BLaER1 (cell line): ENCODE measurements around the gene YEATS2.
"Not testable (repeated sequence)": the region's sequence is repeated elsewhere in the genome, so short reads cannot be mapped to it uniquely, and the experiment has no call there.

Source experiments
- H3K27ac ChIP-seq: shearing (Covaris generic); formaldehyde crosslinking; 2 replicates; pipeline ENCODE4 v1.8.1; 2022
- H3K27me3 ChIP-seq: shearing (Covaris generic); formaldehyde crosslinking; 2 replicates; pipeline ENCODE4 v1.8.1; 2022
- H3K36me3 ChIP-seq: shearing (Covaris generic); formaldehyde crosslinking; 2 replicates; pipeline ENCODE4 v1.8.1; 2022
- H3K4me1 ChIP-seq: shearing (Covaris generic); formaldehyde crosslinking; 2 replicates; pipeline ENCODE4 v1.8.1; 2022
- H3K4me2 ChIP-seq: shearing (Covaris generic); formaldehyde crosslinking; 2 replicates; pipeline ENCODE4 v1.8.1; 2022
- H3K4me3 ChIP-seq: shearing (Covaris generic); formaldehyde crosslinking; 2 replicates; pipeline ENCODE4 v1.8.1; 2022
- H3K9ac ChIP-seq: shearing (Covaris generic); formaldehyde crosslinking; 2 replicates; pipeline ENCODE4 v1.8.1; 2022
- H3K9me3 ChIP-seq: shearing (Covaris generic); formaldehyde crosslinking; 2 replicates; pipeline ENCODE4 v1.8.1; 2022
- H4K20me1 ChIP-seq: shearing (Covaris generic); formaldehyde crosslinking; 2 replicates; pipeline ENCODE4 v1.8.1; 2022
- Cebpa-rat ChIP-seq: shearing (Covaris generic); IDR thresholded peaks from 2 replicates; pipeline ENCODE4 v1.8.1; 2022

Gene YEATS2

GRCh38 chr3:183697610-183698317, at the start of gene YEATS2:
Gene YEATS2, plus strand, starts transcription at chr3:183697797. Its CDS starts 17,366 bp downstream, at chr3:183715163.
- H3K36me3 ChIP-seq = peaks cover 17% of the 10 kb centered on the region
- H3K27me3 ChIP-seq = no peaks in the 10 kb centered on the region
- H3K4me3 ChIP-seq = peak within 1 kb of the TSS; percentile 99
- H3K9me3 ChIP-seq = no peaks in the 10 kb centered on the region
- peaks cover 42% of the 10 kb centered on the region for H3K4me1 ChIP-seq
- H4K20me1 ChIP-seq = peaks cover 44% of the 10 kb centered on the region
- TF ChIP-seq Cebpa-rat = no peak
- H3K27ac ChIP-seq = peak within 1 kb of the TSS; percentile 98
- H3K9ac ChIP-seq = peak within 1 kb of the TSS; percentile 99
- H3K4me2 ChIP-seq = peak within 1 kb of the TSS; percentile 72

GRCh38 chr3:183650554-183650953, 47.0 kb upstream of the YEATS2 start:
- Histone ChIP-seq H3K4me1 (no peaks in the 10 kb centered on the region), H3K27ac (no peak overlapping the region), H3K36me3 (peaks cover 95% of the 10 kb centered on the region), H3K9me3 (peaks cover 94% of the 10 kb centered on the region), H3K4me2 (no peak overlapping the region), H4K20me1 (peaks cover 21% of the 10 kb centered on the region), H3K27me3 (no peaks in the 10 kb centered on the region), H3K4me3 (no peak overlapping the region), H3K9ac (no peak overlapping the region)
- no peak for TF ChIP-seq Cebpa-rat

- no peak for TF ChIP-seq Cebpa-rat
- Histone ChIP-seq H3K27me3 (no peaks in the 10 kb centered on the region), H3K4me3 (peak overlapping the region; percentile 46), H3K36me3 (peaks cover 94% of the 10 kb centered on the region), H4K20me1 (peaks cover 47% of the 10 kb centered on the region), H3K4me1 (no peaks in the 10 kb centered on the region), H3K4me2 (no peak overlapping the region), H3K27ac (no peak overlapping the region), H3K9me3 (peaks cover 96% of the 10 kb centered on the region), H3K9ac (no peak overlapping the region)
Measured at GRCh38 chr3:183653209-183654064, 44.2 kb upstream of the YEATS2 start.

- H3K9ac ChIP-seq = no peak overlapping the region
- no peaks in the 10 kb centered on the region for H3K4me1 ChIP-seq
- H3K9me3 ChIP-seq = peaks cover 96% of the 10 kb centered on the region
- H3K4me3 ChIP-seq = no peak overlapping the region
- H3K4me2 ChIP-seq = no peak overlapping the region
- no peak overlapping the region for H3K27ac ChIP-seq
- H4K20me1 ChIP-seq = peaks cover 53% of the 10 kb centered on the region
- peaks cover 94% of the 10 kb centered on the region for H3K36me3 ChIP-seq
- H3K27me3 ChIP-seq = no peaks in the 10 kb centered on the region
- TF ChIP-seq Cebpa-rat = no peak
Measured at GRCh38 chr3:183654727-183655126, 42.9 kb upstream of the YEATS2 start.

GRCh38 chr3:183662099-183662498, 35.5 kb upstream of the YEATS2 start:
- no peak for TF ChIP-seq Cebpa-rat
- no peak overlapping the region for H3K4me2 ChIP-seq

GRCh38 chr3:183664913-183665381, 32.6 kb upstream of the YEATS2 start:
- H3K36me3 ChIP-seq = peaks cover 84% of the 10 kb centered on the region
- no peak for TF ChIP-seq Cebpa-rat
- no peak overlapping the region for H3K4me2 ChIP-seq
- H3K27me3 ChIP-seq = no peaks in the 10 kb centered on the region
- peaks cover 20% of the 10 kb centered on the region; the same call in 1 of the 2 replicates for H3K9me3 ChIP-seq
- no peaks in the 10 kb centered on the region for H3K4me1 ChIP-seq
- H3K9ac ChIP-seq = no peak overlapping the region
- H4K20me1 ChIP-seq = peaks cover 72% of the 10 kb centered on the region
- H3K27ac ChIP-seq = no peak overlapping the region
- H3K4me3 ChIP-seq = no peak overlapping the region

More at GRCh38 chr3:183662099-183662498, 35.5 kb upstream of the YEATS2 start:
- peaks cover 40% of the 10 kb centered on the region for H3K9me3 ChIP-seq
- no peak overlapping the region for H3K9ac ChIP-seq
- H3K27ac ChIP-seq = no peak overlapping the region
- peaks cover 84% of the 10 kb centered on the region for H3K36me3 ChIP-seq
- H3K27me3 ChIP-seq = no peaks in the 10 kb centered on the region
- no peak overlapping the region for H3K4me3 ChIP-seq
- H4K20me1 ChIP-seq = peaks cover 78% of the 10 kb centered on the region
- no peaks in the 10 kb centered on the region for H3K4me1 ChIP-seq

- no peak overlapping the region for H3K27ac ChIP-seq
- no peaks in the 10 kb centered on the region for H3K27me3 ChIP-seq
- peaks cover 36% of the 10 kb centered on the region for H4K20me1 ChIP-seq
- H3K36me3 ChIP-seq = peaks cover 44% of the 10 kb centered on the region
- H3K4me3 ChIP-seq = no peak overlapping the region
- H3K4me2 ChIP-seq = no peak overlapping the region
- no peaks in the 10 kb centered on the region for H3K9me3 ChIP-seq
- no peak overlapping the region for H3K9ac ChIP-seq
- H3K4me1 ChIP-seq = no peaks in the 10 kb centered on the region
- no peak for TF ChIP-seq Cebpa-rat
Measured at GRCh38 chr3:183680061-183680460, 17.5 kb upstream of the YEATS2 start.

- Histone ChIP-seq H3K27me3 (no peaks in the 10 kb centered on the region), H3K9me3 (no peaks in the 10 kb centered on the region), H3K9ac (no peak overlapping the region), H4K20me1 (no peaks in the 10 kb centered on the region), H3K36me3 (peaks cover 5% of the 10 kb centered on the region), H3K4me1 (no peaks in the 10 kb centered on the region), H3K4me2 (no peak overlapping the region), H3K27ac (no peak overlapping the region), H3K4me3 (no peak overlapping the region)
- no peak for TF ChIP-seq Cebpa-rat
Measured at GRCh38 chr3:183687705-183688104, 9.9 kb upstream of the YEATS2 start.

GRCh38 chr3:183688874-183689273, 8.7 kb upstream of the YEATS2 start:
- H3K9me3 ChIP-seq = no peaks in the 10 kb centered on the region
- no peak overlapping the region for H3K4me2 ChIP-seq
- no peaks in the 10 kb centered on the region for H3K27me3 ChIP-seq
- no peak overlapping the region for H3K27ac ChIP-seq
- no peak overlapping the region for H3K4me3 ChIP-seq
- H3K36me3 ChIP-seq = no peaks in the 10 kb centered on the region
- no peak overlapping the region for H3K9ac ChIP-seq
- H4K20me1 ChIP-seq = no peaks in the 10 kb centered on the region
- TF ChIP-seq Cebpa-rat = no peak
- 0 out of 2 replicates have a peak, but pooled peaks cover 2% of the 10 kb centered on the region for H3K4me1 ChIP-seq

GRCh38 chr3:183689621-183690020, 8.0 kb upstream of the YEATS2 start:
- not testable (repeated sequence) for H3K4me1 ChIP-seq, H4K20me1 ChIP-seq, H3K4me3 ChIP-seq

More at GRCh38 chr3:183689621-183690020, 8.0 kb upstream of the YEATS2 start:
- H3K27ac ChIP-seq, H3K27me3 ChIP-seq, H3K4me2 ChIP-seq, H3K9ac ChIP-seq, H3K9me3 ChIP-seq, H3K36me3 ChIP-seq: not testable (repeated sequence)
